ENCODE measurements around the gene PDCD4. TPM values are rescaled to one million over a fixed set of nuclear protein-coding genes. Genes with fewer than 3 reads are reported as not detected.

Gene PDCD4
- total RNA-seq, 1 donor from 2014 or later: 10.3 TPM

DNA sequence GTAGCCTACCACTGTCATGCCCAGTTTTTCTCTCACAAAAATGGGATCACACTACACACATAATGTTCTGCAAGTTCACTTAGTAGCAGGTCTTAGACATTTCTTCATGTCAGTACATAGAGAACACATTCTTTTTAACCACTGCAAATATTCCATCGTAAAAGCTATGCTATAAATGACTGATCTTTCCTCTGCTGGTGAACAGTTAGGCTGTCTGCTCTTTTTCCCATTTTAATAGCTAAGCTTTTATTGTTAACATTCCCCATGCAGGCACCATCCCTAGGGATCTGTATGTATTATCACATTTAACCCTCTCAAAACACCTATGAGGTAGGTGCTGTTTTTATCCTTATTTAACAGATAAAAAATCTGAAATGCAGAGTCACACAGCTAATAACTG, 46.2 kb upstream of the PDCD4 start:
- intact Hi-C loops (cut with DNase I): no loop called here
- Histone ChIP-seq H3K4me1 (peaks cover 27 to 50% of the 10 kb centered on the region in 2 donors), H3K9me3 (no peaks in the 10 kb centered on the region), H3K27ac (no peak overlapping the region), H3K36me3 (no peaks in the 10 kb centered on the region), H3K4me3 (no peak overlapping the region), H3K27me3 (no peaks in the 10 kb centered on the region)
- DNase-seq (ENCODE audit: low spot score in 2 of 2): no peak
- no peak for TF ChIP-seq CTCF (IDR thresholded peaks at IDR 0.05)

GRCh38 chr10:110827410-110827809, 44.3 kb upstream of the PDCD4 start:
- peaks cover 9 to 31% of the 10 kb centered on the region in 2 donors for H3K4me1 ChIP-seq
- DNase-seq (ENCODE audit: low spot score in 2 of 2): no peak
- no peak overlapping the region for H3K4me3 ChIP-seq
- peak overlapping the region; percentile 76 to 82 for H3K27ac ChIP-seq
- no peaks in the 10 kb centered on the region for H3K9me3 ChIP-seq
- H3K27me3 ChIP-seq: no peaks in the 10 kb centered on the region
- no peak for TF ChIP-seq CTCF (IDR thresholded peaks at IDR 0.05)
- H3K36me3 ChIP-seq: peaks cover 5 to 9% of the 10 kb centered on the region in 2 donors
- intact Hi-C loops (cut with DNase I): no loop called here

- Histone ChIP-seq H3K27ac (peak overlapping the region; percentile 76 to 82), H3K27me3 (no peaks in the 10 kb centered on the region), H3K9me3 (no peaks in the 10 kb centered on the region), H3K36me3 (peaks cover 5 to 9% of the 10 kb centered on the region in 2 donors), H3K4me3 (no peak overlapping the region), H3K4me1 (peaks cover 4 to 26% of the 10 kb centered on the region in 2 donors)
- intact Hi-C loops (cut with DNase I): no loop called here
- DNase-seq (ENCODE audit: low spot score in 2 of 2): no peak
- no peak for TF ChIP-seq CTCF (IDR thresholded peaks at IDR 0.05)
These were observed 43.9 kb upstream of the PDCD4 start for GRCh38 chr10:110827875-110828274.

DNA sequence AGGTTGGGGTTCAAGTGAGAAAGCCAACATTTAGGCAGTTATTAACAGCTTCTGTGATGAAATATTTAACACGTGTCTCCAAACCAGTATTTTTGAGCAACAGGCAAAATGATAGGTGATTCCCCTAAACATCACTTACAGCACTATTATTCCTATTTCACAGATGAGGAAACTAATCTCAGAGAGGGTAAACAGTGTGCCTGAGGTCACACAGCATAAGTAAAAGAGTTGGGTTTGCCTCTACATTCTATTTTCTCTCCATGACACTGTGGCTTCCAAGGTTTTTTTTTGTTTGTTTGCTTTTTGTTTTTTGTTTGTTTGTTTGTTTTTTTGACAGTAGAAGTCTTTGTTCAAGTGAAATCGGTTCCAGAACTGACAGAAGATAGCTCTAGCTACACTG, 43.2 kb upstream of the PDCD4 start:
- H3K36me3 ChIP-seq: peaks cover 5 to 9% of the 10 kb centered on the region in 2 donors
- no peak for DNase-seq (ENCODE audit: low spot score in 2 of 2)
- H3K9me3 ChIP-seq: no peaks in the 10 kb centered on the region
- no peaks in the 10 kb centered on the region for H3K27me3 ChIP-seq
- H3K4me1 ChIP-seq: peaks cover 3 to 20% of the 10 kb centered on the region in 2 donors
- TF ChIP-seq CTCF (IDR thresholded peaks at IDR 0.05): no peak
- intact Hi-C loops (cut with DNase I): no loop called here
- no peak overlapping the region for H3K4me3 ChIP-seq
- H3K27ac ChIP-seq: peak overlapping the region; percentile 76 to 82

- Histone ChIP-seq H3K9me3 (no peaks in the 10 kb centered on the region), H3K36me3 (peaks cover 5 to 9% of the 10 kb centered on the region in 2 donors), H3K4me3 (no peak overlapping the region), H3K4me1 (peaks cover 3 to 28% of the 10 kb centered on the region in 2 donors), H3K27ac (peak overlapping the region; percentile 76 to 82), H3K27me3 (no peaks in the 10 kb centered on the region)
- no peak for TF ChIP-seq CTCF (IDR thresholded peaks at IDR 0.05)
- peak in 1 of 2 donors; percentile 62 for DNase-seq (ENCODE audit: low spot score in 2 of 2)
- intact Hi-C loops (cut with DNase I): no loop called here
These were observed 41.9 kb upstream of the PDCD4 start for GRCh38 chr10:110829721-110830410.

Data from ascending aorta (tissue), 2 donors.